Measurements from ENCODE around the gene PODNL1. TPM values are rescaled to one million over a fixed set of nuclear protein-coding genes. Genes with fewer than 3 reads are reported as not detected.
"Not testable (repeated sequence)": the region's sequence is repeated elsewhere in the genome, so short reads cannot be mapped to it uniquely, and the experiment has no call there.

The PODNL1 gene
- total RNA-seq, 1 experiment from 2014 or later: 0.53 TPM

- DNase-seq (ENCODE audit: low read depth in 1 of 2, low spot score in 2 of 2): no peak
- H3K4me3 ChIP-seq: no peak overlapping the region
- H3K27ac ChIP-seq: no peak overlapping the region
- H3K4me1 ChIP-seq (replicated peaks): peaks cover 14% of the 10 kb centered on the region
- H3K9me3 ChIP-seq (replicated peaks): no peaks in the 10 kb centered on the region
- no peaks in the 10 kb centered on the region for H3K27me3 ChIP-seq (replicated peaks)
- no peaks in the 10 kb centered on the region for H3K36me3 ChIP-seq
Measured at GRCh38 chr19:13935765-13936510, 2.3 kb downstream of the PODNL1 start.

GRCh38 chr19:13934785-13935109 lies 3.5 kb downstream of the PODNL1 start:
- Histone ChIP-seq H3K27ac (no peak overlapping the region), H3K27me3 (replicated peaks) (no peaks in the 10 kb centered on the region), H3K36me3 (no peaks in the 10 kb centered on the region), H3K9me3 (replicated peaks) (no peaks in the 10 kb centered on the region), H3K4me1 (replicated peaks) (peaks cover 14% of the 10 kb centered on the region), H3K4me3 (no peak overlapping the region)
- DNase-seq (ENCODE audit: low read depth in 1 of 2, low spot score in 2 of 2): no peak

- no peaks in the 10 kb centered on the region for H3K27me3 ChIP-seq (replicated peaks)
- no peak for DNase-seq (ENCODE audit: low read depth in 1 of 2, low spot score in 2 of 2)
Measured at GRCh38 chr19:13932911-13933393, 5.3 kb downstream of the PODNL1 start.

GRCh38 chr19:13932149-13932637 lies 6.0 kb downstream of the PODNL1 start:
- H3K27me3 ChIP-seq (replicated peaks): no peaks in the 10 kb centered on the region
- no peak for DNase-seq (ENCODE audit: low read depth in 1 of 2, low spot score in 2 of 2)
- H3K27ac ChIP-seq: no peak overlapping the region
- H3K4me3 ChIP-seq: no peak overlapping the region
- H3K4me1 ChIP-seq (replicated peaks): no peaks in the 10 kb centered on the region
- H3K36me3 ChIP-seq: 0 out of 2 replicates have a peak, but pooled peaks cover under 1% of the 10 kb centered on the region
- no peaks in the 10 kb centered on the region for H3K9me3 ChIP-seq (replicated peaks)

More at GRCh38 chr19:13932911-13933393, 5.3 kb downstream of the PODNL1 start:
- Histone ChIP-seq H3K4me1 (replicated peaks) (peaks cover 5% of the 10 kb centered on the region), H3K27ac (no peak overlapping the region), H3K9me3 (replicated peaks) (no peaks in the 10 kb centered on the region), H3K36me3 (no peaks in the 10 kb centered on the region), H3K4me3 (no peak overlapping the region)

GRCh38 chr19:13931391-13932148 lies 6.6 kb downstream of the PODNL1 start:
- Histone ChIP-seq H3K27ac (no peak overlapping the region), H3K9me3 (replicated peaks) (no peaks in the 10 kb centered on the region)
- DNase-seq (ENCODE audit: low read depth in 1 of 2, low spot score in 2 of 2): no peak

GRCh38 chr19:13930402-13930801 lies 7.8 kb downstream of the PODNL1 start:
- Histone ChIP-seq H3K4me1 (replicated peaks) (no peaks in the 10 kb centered on the region), H3K27me3 (replicated peaks) (no peaks in the 10 kb centered on the region)

More at GRCh38 chr19:13931391-13932148, 6.6 kb downstream of the PODNL1 start:
- H3K4me3 ChIP-seq: no peak overlapping the region
- no peaks in the 10 kb centered on the region for H3K4me1 ChIP-seq (replicated peaks)
- no peaks in the 10 kb centered on the region for H3K27me3 ChIP-seq (replicated peaks)
- 0 out of 2 replicates have a peak, but pooled peaks cover 4% of the 10 kb centered on the region for H3K36me3 ChIP-seq

GRCh38 chr19:13929956-13930355 lies 8.3 kb downstream of the PODNL1 start:
- Histone ChIP-seq H3K27ac (no peak overlapping the region), H3K9me3 (replicated peaks) (no peaks in the 10 kb centered on the region), H3K27me3 (replicated peaks) (no peaks in the 10 kb centered on the region), H3K4me3 (no peak overlapping the region), H3K36me3 (peaks cover 7% of the 10 kb centered on the region; the same call in 1 of the 2 replicates), H3K4me1 (replicated peaks) (no peaks in the 10 kb centered on the region)
- DNase-seq (ENCODE audit: low read depth in 1 of 2, low spot score in 2 of 2): no peak

More at GRCh38 chr19:13930402-13930801, 7.8 kb downstream of the PODNL1 start:
- H3K4me3 ChIP-seq: no peak overlapping the region
- no peaks in the 10 kb centered on the region for H3K9me3 ChIP-seq (replicated peaks)
- H3K27ac ChIP-seq: no peak overlapping the region
- peaks cover 7% of the 10 kb centered on the region; the same call in 1 of the 2 replicates for H3K36me3 ChIP-seq
- no peak for DNase-seq (ENCODE audit: low read depth in 1 of 2, low spot score in 2 of 2)

- no peaks in the 10 kb centered on the region for H3K4me1 ChIP-seq (replicated peaks)
- H3K9me3 ChIP-seq (replicated peaks): no peaks in the 10 kb centered on the region
- DNase-seq (ENCODE audit: low read depth in 1 of 2, low spot score in 2 of 2): no peak
- no peak overlapping the region for H3K4me3 ChIP-seq
- H3K36me3 ChIP-seq: peaks cover 7% of the 10 kb centered on the region; the same call in 1 of the 2 replicates
- H3K27me3 ChIP-seq (replicated peaks): no peaks in the 10 kb centered on the region
- no peak overlapping the region for H3K27ac ChIP-seq
Measured at GRCh38 chr19:13929340-13929739, 8.9 kb downstream of the PODNL1 start.

GRCh38 chr19:13926715-13927114 lies 11.5 kb downstream of the PODNL1 start:
- Histone ChIP-seq H3K4me3 (no peak overlapping the region), H3K9me3 (replicated peaks) (no peaks in the 10 kb centered on the region), H3K4me1 (replicated peaks) (peaks cover under 1% of the 10 kb centered on the region; the same call in 1 of the 2 replicates), H3K36me3 (peaks cover 16% of the 10 kb centered on the region), H3K27ac (no peak overlapping the region), H3K27me3 (replicated peaks) (no peaks in the 10 kb centered on the region)
- no peak for DNase-seq (ENCODE audit: low read depth in 1 of 2, low spot score in 2 of 2)

GRCh38 chr19:13926010-13926409 lies 12.2 kb downstream of the PODNL1 start:
- peaks cover 23% of the 10 kb centered on the region for H3K36me3 ChIP-seq
- no peak for DNase-seq (ENCODE audit: low read depth in 1 of 2, low spot score in 2 of 2)
- H3K27ac ChIP-seq: no peak overlapping the region
- H3K27me3 ChIP-seq (replicated peaks): no peaks in the 10 kb centered on the region
- H3K9me3 ChIP-seq (replicated peaks): no peaks in the 10 kb centered on the region
- no peak overlapping the region for H3K4me3 ChIP-seq
- peaks cover 6% of the 10 kb centered on the region; the same call in 1 of the 2 replicates for H3K4me1 ChIP-seq (replicated peaks)

GRCh38 chr19:13923194-13923987 lies 14.8 kb downstream of the PODNL1 start:
- Histone ChIP-seq H3K4me1 (replicated peaks) (peaks cover 6% of the 10 kb centered on the region; the same call in 1 of the 2 replicates), H3K36me3 (peaks cover 37% of the 10 kb centered on the region), H3K9me3 (replicated peaks) (no peaks in the 10 kb centered on the region), H3K27ac (no peak overlapping the region), H3K27me3 (replicated peaks) (no peaks in the 10 kb centered on the region), H3K4me3 (no peak overlapping the region)
- no peak for DNase-seq (ENCODE audit: low read depth in 1 of 2, low spot score in 2 of 2)

GRCh38 chr19:13922118-13922517 lies 16.1 kb downstream of the PODNL1 start:
- not testable (repeated sequence) for H3K27me3 ChIP-seq (replicated peaks); H3K9me3 ChIP-seq (replicated peaks)
- peaks cover 37% of the 10 kb centered on the region for H3K36me3 ChIP-seq

More at GRCh38 chr19:13922118-13922517, 16.1 kb downstream of the PODNL1 start:
- not testable (repeated sequence) for H3K27ac ChIP-seq; H3K4me3 ChIP-seq; DNase-seq (ENCODE audit: low read depth in 1 of 2, low spot score in 2 of 2); H3K4me1 ChIP-seq (replicated peaks)
